Measurements from ENCODE around the gene RRM2.

GRCh38 chr2:10080536-10081304 lies 41.8 kb upstream of the RRM2 start:
- TF ChIP-seq EP300 (IDR thresholded peaks at IDR 0.05) = no peak
- TF ChIP-seq CTCF (IDR thresholded peaks at IDR 0.05) = no peak
- TF ChIP-seq POLR2A (IDR thresholded peaks at IDR 0.05; ENCODE audit: low read depth) = no peak
